ENCODE results near the gene STX16.

DNA sequence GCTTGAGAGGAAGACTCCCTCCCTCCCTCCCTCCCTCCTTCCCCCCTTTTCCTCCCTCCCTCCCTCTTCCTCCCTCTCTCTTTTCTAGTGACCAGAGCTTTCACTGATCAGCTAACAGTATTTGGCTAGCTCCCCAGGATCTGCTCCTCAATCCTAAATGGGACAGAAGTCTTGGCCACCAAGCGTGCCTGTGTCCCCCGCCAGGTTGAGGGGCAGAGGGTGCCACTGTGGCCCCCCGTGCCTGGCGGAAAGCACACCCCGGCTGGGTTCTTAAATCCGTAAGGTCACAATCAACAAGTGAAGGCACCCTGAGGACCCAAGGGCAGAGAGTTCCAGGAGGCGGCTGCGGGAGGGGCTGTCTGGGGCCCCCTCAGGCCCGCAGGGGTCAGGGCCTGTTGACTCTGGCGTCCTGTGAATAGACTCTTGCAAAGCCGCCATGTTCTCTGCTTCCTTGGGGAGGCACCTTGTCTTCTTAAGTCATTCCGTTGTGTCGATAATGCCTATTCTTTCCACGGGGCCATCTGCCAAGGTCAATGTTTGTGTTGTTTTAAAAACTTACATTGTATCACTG lies 38.9 kb upstream of the STX16 start:
- TF ChIP-seq POLR2A (IDR thresholded peaks at IDR 0.05; ENCODE audit: low read depth, low read length) (no peak), POLR2AphosphoS5 (IDR thresholded peaks at IDR 0.05; ENCODE audit: low read depth, low read length) (no peak)

Data from GM12892 (cell line).